ENCODE results near the gene TMEM178B.

GRCh38 chr7:141232286-141233051, 158.6 kb downstream of the TMEM178B start:
- TF ChIP-seq TAF1 (IDR thresholded peaks at IDR 0.05; ENCODE audit: borderline replicate concordance, insufficient read depth, low read length) = no peak
- TF ChIP-seq REST (IDR thresholded peaks at IDR 0.05; ENCODE audit: insufficient read depth in 1 of 2, low read depth in 2 of 2, low read length in 2 of 2) = no peak

All from PFSK-1 (cell line).